Panc1 (cell line): Measurements from ENCODE around the gene TNRC6B. TPM values are rescaled to one million over a fixed set of nuclear protein-coding genes. Genes with fewer than 3 reads are reported as not detected.

Experiments used
- ATAC-seq: fragments of 200-7000 bp; cut with Tn5 transposase; 2 replicates; pipeline ENCODE4 v1.9.1; 2020; ENCODE audit warnings: mild to moderate bottlenecking, moderate library complexity
- BruUV-seq: library from RNA; stranded (reverse); fragments of 400-500 nt; replicated peaks from 2 replicates; lab custom pipeline; 2021; lab: Mats Ljungman, UMichigan
- CTCF ChIA-PET: fragments of 300-600 bp; sonication (Branson Sonifier 250); formaldehyde crosslinking; loops from one replicate; lab custom pipeline; 2022; ENCODE audit warnings: antibody characterized with exemption; lab: Charles Lee
- POLR2A ChIA-PET: fragments of 300-600 bp; sonication (Branson Sonifier 250); formaldehyde crosslinking; loops from one replicate; lab custom pipeline; 2022; ENCODE audit warnings: antibody characterized with exemption; lab: Charles Lee
- DNase-seq: peaks from one replicate; pipeline ENCODE4 v3.0.0-alpha.2; 2010; ENCODE audit warnings: low read depth, low spot score
- H3K27ac ChIP-seq: 2 replicates; pipeline ENCODE4 v1.5.1; 2011; ENCODE audit warnings: mild to moderate bottlenecking, low read length, inconsistent platforms
- H3K27me3 ChIP-seq: fragments of 200-500 bp; sonication (Bioruptor generic); 2 replicates; pipeline ENCODE4 v1.6.0; 2014; ENCODE audit warnings: low read length, inconsistent platforms; ENCODE audit not compliant: control insufficient read depth, insufficient read depth
- H3K36me3 ChIP-seq: fragments of 200-500 bp; sonication (Bioruptor generic); 2 replicates; pipeline ENCODE4 v1.5.1; 2014; ENCODE audit warnings: inconsistent platforms, mild to moderate bottlenecking, low read length, moderate library complexity; ENCODE audit not compliant: control insufficient read depth, insufficient read depth
- H3K4me1 ChIP-seq: 2 replicates; pipeline ENCODE4 v1.5.1; 2011; ENCODE audit warnings: inconsistent platforms, mild to moderate bottlenecking, low read length, moderate library complexity; ENCODE audit not compliant: control insufficient read depth, insufficient read depth
- H3K4me3 ChIP-seq, 2 experiments: 2 replicates each; pipeline ENCODE4 v1.5.1; 2011 to 2012; ENCODE audit warnings: low read depth in 2 of 2, low read length in 2 of 2, mild to moderate bottlenecking in 2 of 2, inconsistent platforms in 1 of 2, moderate library complexity in 1 of 2
- H3K9me3 ChIP-seq: fragments of 200-500 bp; sonication (Bioruptor generic); 2 replicates; pipeline ENCODE4 v1.5.1; 2014; ENCODE audit warnings: low read depth, mild to moderate bottlenecking, inconsistent platforms, low read length, moderate library complexity; ENCODE audit not compliant: control insufficient read depth, insufficient read depth
- CTCF ChIP-seq: fragments of 450-650 bp; IDR thresholded peaks from 2 replicates; pipeline ENCODE4 v1.5.1; 2017; ENCODE audit warnings: mild to moderate bottlenecking
- POLR2AphosphoS5 ChIP-seq: IDR thresholded peaks from 2 replicates; pipeline ENCODE4 v1.6.1; 2012; ENCODE audit warnings: mild to moderate bottlenecking, low read depth, low read length, moderate library complexity
- REST ChIP-seq, 2 experiments: IDR thresholded peaks; 2 replicates each; pipeline ENCODE4 v1.6.1; 2011 to 2012; ENCODE audit warnings: low read depth in 2 of 2, control low read depth in 1 of 2, low read length in 1 of 2, mild to moderate bottlenecking in 1 of 2, moderate library complexity in 1 of 2; ENCODE audit not compliant: insufficient read depth in 1 of 2
- SIN3A ChIP-seq: IDR thresholded peaks from 2 replicates; pipeline ENCODE4 v1.6.1; 2012; ENCODE audit warnings: low read depth, mild to moderate bottlenecking, low read length, moderate library complexity, borderline replicate concordance; ENCODE audit not compliant: insufficient read depth
- TCF7L2 ChIP-seq: IDR thresholded peaks from 2 replicates; pipeline ENCODE4 v1.6.1; 2011; ENCODE audit warnings: mild to moderate bottlenecking, low read depth, low read length, inconsistent platforms
- in situ Hi-C: cut with HindIII; loops from 2 replicates; pipeline ENCODE4 v1.10.0; 2016; ENCODE audit warnings: low sequenced_read_pairs, low pct_unique_long_range_greater_than_20kb
- intact Hi-C: fragments of 100-400 bp; cut with micrococcal nuclease; formaldehyde crosslinking; loops from one replicate; pipeline ENCODE4 v1.10.0; 2022; ENCODE audit not compliant: unreplicated experiment
- total RNA-seq: library from RNA; stranded (reverse); gene quantifications from one replicate; pipeline ENCODE4 v1.2.1, GENCODE V29; 2021; ENCODE audit not compliant: unreplicated experiment

The TNRC6B gene
- total RNA-seq, 1 experiment from 2014 or later, result 30.7 TPM

GRCh38 chr22:40199223-40199622 is 21.5 kb downstream of the TNRC6B start:
- no peaks in the 10 kb centered on the region for H3K27me3 ChIP-seq
- ATAC-seq (no peak), DNase-seq (no peak)
- H3K27ac ChIP-seq, result no peak overlapping the region
- in situ Hi-C loops (no loop called here), intact Hi-C loops (no loop called here)
- ChIA-PET POLR2A (no interaction called here), CTCF (no interaction called here)
- H3K36me3 ChIP-seq, result no peaks in the 10 kb centered on the region; the same call in 1 of the 2 replicates
- H3K9me3 ChIP-seq, result no peaks in the 10 kb centered on the region
- H3K4me1 ChIP-seq, result peaks cover 6% of the 10 kb centered on the region
- H3K4me3 ChIP-seq, result no peak overlapping the region
- TF ChIP-seq CTCF (no peak), REST (IDR thresholded peaks at IDR 0.05; ENCODE audit: insufficient read depth in 1 of 2, low read depth in 2 of 2, low read length in 1 of 2) (no peak), TCF7L2 (no peak), SIN3A (no peak), POLR2AphosphoS5 (no peak)
- no TSS peak for BruUV-seq

- in situ Hi-C loops, result no loop called here
Observed at GRCh38 chr22:40199852-40200251, 22.1 kb downstream of the TNRC6B start.

More at GRCh38 chr22:40199852-40200251, 22.1 kb downstream of the TNRC6B start:
- H3K4me1 ChIP-seq, result peaks cover 6% of the 10 kb centered on the region
- H3K27me3 ChIP-seq, result no peaks in the 10 kb centered on the region
- H3K9me3 ChIP-seq, result no peaks in the 10 kb centered on the region
- BruUV-seq, result no TSS peak
- no peak overlapping the region for H3K27ac ChIP-seq
- CTCF ChIA-PET, result interaction anchor here (0.7 kb wide), 1 partner anchor 16 kb away, joined by 3 read pairs; no protein-coding TSS in a partner anchor
- H3K36me3 ChIP-seq, result no peaks in the 10 kb centered on the region; the same call in 1 of the 2 replicates
- intact Hi-C loops, result no loop called here
- ATAC-seq (no peak), DNase-seq (no peak)
- TF ChIP-seq TCF7L2 (no peak), CTCF (no peak), POLR2AphosphoS5 (no peak), REST (IDR thresholded peaks at IDR 0.05; ENCODE audit: insufficient read depth in 1 of 2, low read depth in 2 of 2, low read length in 1 of 2) (no peak), SIN3A (no peak)
- no peak overlapping the region for H3K4me3 ChIP-seq
- POLR2A ChIA-PET, result no interaction called here
